K562 (cell line): ENCODE results near the gene CEP131. TPM values are rescaled to one million over a fixed set of nuclear protein-coding genes. Genes with fewer than 3 reads are reported as not detected.

Experiments used
- ATF7 ChIP-seq: fragments of 450-650 bp; IDR thresholded peaks from 2 replicates; pipeline ENCODE4 v1.7.1; 2014; ENCODE audit warnings: mild to moderate bottlenecking, moderate library complexity
- CREB1 ChIP-seq, 2 experiments: sonication (generic) in 1 of 2; formaldehyde crosslinking in 1 of 2; IDR thresholded peaks; 2 replicates each; pipeline versions ENCODE4 v1.6.1 to v1.8.0; 2012 to 2022; ENCODE audit warnings: inconsistent platforms in 1 of 2, mild to moderate bottlenecking in 1 of 2, missing genetic modification reagents in 1 of 2, moderate library complexity in 1 of 2
- JUN ChIP-seq, 2 experiments: sonication (generic) in 1 of 2; formaldehyde crosslinking in 1 of 2; IDR thresholded peaks; 2 replicates each; pipeline versions ENCODE4 v1.6.1 to v1.8.0; 2012 to 2022; ENCODE audit warnings: borderline replicate concordance in 2 of 2, mild to moderate bottlenecking in 2 of 2, improper control_type of control experiment in 1 of 2, low read depth in 1 of 2, low read length in 1 of 2, missing genetic modification reagents in 1 of 2
- LCOR ChIP-seq: sonication (generic); formaldehyde crosslinking; IDR thresholded peaks from 2 replicates; pipeline ENCODE4 v1.8.0; 2022; ENCODE audit warnings: mild to moderate bottlenecking, missing genetic modification reagents
- MEIS2 ChIP-seq: fragments of 450-650 bp; IDR thresholded peaks from 2 replicates; pipeline ENCODE4 v1.6.1; 2014; ENCODE audit warnings: mild to moderate bottlenecking; ENCODE audit not compliant: partially characterized antibody
- RBBP5 ChIP-seq: fragments of 200-600 bp; sonication (generic); IDR thresholded peaks from 2 replicates; pipeline ENCODE4 v1.6.1; 2012; ENCODE audit warnings: borderline replicate concordance, mild to moderate bottlenecking, low read length, control low read depth, inconsistent platforms; ENCODE audit not compliant: insufficient read depth, poor library complexity, severe bottlenecking
- RFX5 ChIP-seq: IDR thresholded peaks from 2 replicates; pipeline ENCODE4 v1.6.1; 2011; ENCODE audit warnings: low read depth, mild to moderate bottlenecking, improper control_type of control experiment, low read length
- TEAD1 ChIP-seq, 2 experiments: fragments of 450-650 bp in 1 of 2; sonication (generic) in 1 of 2; formaldehyde crosslinking; IDR thresholded peaks; 2 replicates each; pipeline versions ENCODE4 v1.4.0 to v1.8.0; 2020 to 2022; ENCODE audit warnings: mild to moderate bottlenecking in 2 of 2, missing genetic modification reagents in 1 of 2
- ZFP1 ChIP-seq: fragments of 450-650 bp; formaldehyde crosslinking; IDR thresholded peaks from 2 replicates; pipeline ENCODE4 v1.4.0; 2020; ENCODE audit warnings: mild to moderate bottlenecking, mixed read lengths
- ZNF407 ChIP-seq: fragments of 450-650 bp; IDR thresholded peaks from 2 replicates; pipeline ENCODE4 v1.6.1; 2016; ENCODE audit warnings: low read depth
- ZNF57 ChIP-seq: fragments of 450-650 bp; formaldehyde crosslinking; IDR thresholded peaks from 2 replicates; pipeline ENCODE4 v1.4.0; 2020; ENCODE audit warnings: mild to moderate bottlenecking, moderate library complexity
- ZNF79 ChIP-seq: fragments of 250-450 bp; sonication (Bioruptor Pico); IDR thresholded peaks from 2 replicates; pipeline ENCODE4 v1.4.0; 2020; ENCODE audit warnings: low read depth, mild to moderate bottlenecking, moderate library complexity
- polyA plus RNA-seq, 8 experiments: library from polyadenylated mRNA; depleted of rRNA in 4 of 8; stranded (reverse) in 5 of 8; unstranded in 3 of 8; fragments of >200 nt; fragmentation: Nextera tagmentation in 2 of 8; fragmentation: Illumina TruSeq in 1 of 8; extraction: Ambion mirVana in 2 of 8; extraction: Trizol in 1 of 8; gene quantifications; 2 replicates each; pipeline versions ENCODE4 v1.2.1 to v1.2.3, GENCODE V29; 2011 to 2014; ENCODE audit warnings: inconsistent platforms in 1 of 8, missing spikeins in 1 of 8
- total RNA-seq, 7 experiments: library from RNA; depleted of rRNA in 6 of 7; stranded (reverse); fragments of >200 nt in 6 of 7; fragmentation: Illumina TruSeq in 2 of 7; extraction: Trizol in 2 of 7; gene quantifications; 2 replicates each; pipeline versions ENCODE4 v1.2.1 to v1.2.3, GENCODE V29; 2011 to 2021; ENCODE audit warnings: low replicate concordance in 1 of 7
- TF ChIP-seq, protein P1 (sequence below): fragments of 450-650 bp; IDR thresholded peaks from 2 replicates; pipeline ENCODE4 v1.6.1; 2017; ENCODE audit warnings: antibody characterized with exemption, mild to moderate bottlenecking

Gene CEP131
- total and polyA plus RNA-seq, 9 of the 15 experiments (the other 6 are each of a cell fraction or from before 2014, with no cell fraction given), result 0.24 to 21.2 (median 2.3) TPM

- TF ChIP-seq ZNF407 (no peak), ATF7 (peak; percentile 34; the same call in 1 of the 2 replicates), ZFP1 (CRISPR knock-in tag) (no peak), CREB1 (IDR thresholded peaks at IDR 0.05) (peak; percentile 86), CREB1 (CRISPR knock-in tag; IDR thresholded peaks at IDR 0.05) (peak; percentile 90), LCOR (CRISPR knock-in tag) (peak; percentile 70), TEAD1 (CRISPR knock-in tag; IDR thresholded peaks at IDR 0.05) (0 out of 4 replicates have a peak, but pooled peaks have one; percentile 17 to 44), RFX5 (no peak), ZNF79 (CRISPR knock-in tag) (no peak), RBBP5 (no peak), MEIS2 (peak; percentile 64), JUN (IDR thresholded peaks at IDR 0.05; ENCODE audit: borderline replicate concordance, low read depth, low read length) (no peak), JUN (CRISPR knock-in tag; IDR thresholded peaks at IDR 0.05; ENCODE audit: borderline replicate concordance) (no peak), ZNF57 (no peak)
- TF ChIP-seq, protein P1, sequence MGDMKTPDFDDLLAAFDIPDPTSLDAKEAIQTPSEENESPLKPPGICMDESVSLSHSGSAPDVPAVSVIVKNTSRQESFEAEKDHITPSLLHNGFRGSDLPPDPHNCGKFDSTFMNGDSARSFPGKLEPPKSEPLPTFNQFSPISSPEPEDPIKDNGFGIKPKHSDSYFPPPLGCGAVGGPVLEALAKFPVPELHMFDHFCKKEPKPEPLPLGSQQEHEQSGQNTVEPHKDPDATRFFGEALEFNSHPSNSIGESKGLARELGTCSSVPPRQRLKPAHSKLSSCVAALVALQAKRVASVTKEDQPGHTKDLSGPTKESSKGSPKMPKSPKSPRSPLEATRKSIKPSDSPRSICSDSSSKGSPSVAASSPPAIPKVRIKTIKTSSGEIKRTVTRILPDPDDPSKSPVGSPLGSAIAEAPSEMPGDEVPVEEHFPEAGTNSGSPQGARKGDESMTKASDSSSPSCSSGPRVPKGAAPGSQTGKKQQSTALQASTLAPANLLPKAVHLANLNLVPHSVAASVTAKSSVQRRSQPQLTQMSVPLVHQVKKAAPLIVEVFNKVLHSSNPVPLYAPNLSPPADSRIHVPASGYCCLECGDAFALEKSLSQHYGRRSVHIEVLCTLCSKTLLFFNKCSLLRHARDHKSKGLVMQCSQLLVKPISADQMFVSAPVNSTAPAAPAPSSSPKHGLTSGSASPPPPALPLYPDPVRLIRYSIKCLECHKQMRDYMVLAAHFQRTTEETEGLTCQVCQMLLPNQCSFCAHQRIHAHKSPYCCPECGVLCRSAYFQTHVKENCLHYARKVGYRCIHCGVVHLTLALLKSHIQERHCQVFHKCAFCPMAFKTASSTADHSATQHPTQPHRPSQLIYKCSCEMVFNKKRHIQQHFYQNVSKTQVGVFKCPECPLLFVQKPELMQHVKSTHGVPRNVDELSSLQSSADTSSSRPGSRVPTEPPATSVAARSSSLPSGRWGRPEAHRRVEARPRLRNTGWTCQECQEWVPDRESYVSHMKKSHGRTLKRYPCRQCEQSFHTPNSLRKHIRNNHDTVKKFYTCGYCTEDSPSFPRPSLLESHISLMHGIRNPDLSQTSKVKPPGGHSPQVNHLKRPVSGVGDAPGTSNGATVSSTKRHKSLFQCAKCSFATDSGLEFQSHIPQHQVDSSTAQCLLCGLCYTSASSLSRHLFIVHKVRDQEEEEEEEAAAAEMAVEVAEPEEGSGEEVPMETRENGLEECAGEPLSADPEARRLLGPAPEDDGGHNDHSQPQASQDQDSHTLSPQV, result peak; percentile 93
These were observed at the start of gene CEP131 (continued) for GRCh38 chr17:81222906-81223761.
